ENCODE measurements around the gene FOXD3.

FOXD3 gene

GRCh38 chr1:63350320-63350719 lies 28.0 kb downstream of the FOXD3 start:
- no peak for TF ChIP-seq CTCF (IDR thresholded peaks at IDR 0.05)

- TF ChIP-seq CTCF (IDR thresholded peaks at IDR 0.05): no peak
Measured at GRCh38 chr1:63352736-63353135, 30.4 kb downstream of the FOXD3 start.

- TF ChIP-seq CTCF (IDR thresholded peaks at IDR 0.05): no peak
Measured at GRCh38 chr1:63359561-63359960, 37.2 kb downstream of the FOXD3 start.

- no peak for TF ChIP-seq CTCF (IDR thresholded peaks at IDR 0.05)
Measured at GRCh38 chr1:63362073-63362472, 39.7 kb downstream of the FOXD3 start.

- peak; percentile 21; the same call in 1 of the 2 replicates for TF ChIP-seq CTCF (IDR thresholded peaks at IDR 0.05)
Measured at GRCh38 chr1:63362578-63362977, 40.2 kb downstream of the FOXD3 start.

- TF ChIP-seq CTCF (IDR thresholded peaks at IDR 0.05): no peak
Measured at GRCh38 chr1:63363014-63363413, 40.6 kb downstream of the FOXD3 start.

- TF ChIP-seq CTCF (IDR thresholded peaks at IDR 0.05): no peak
Measured at GRCh38 chr1:63366908-63367214, 44.5 kb downstream of the FOXD3 start.

All from LNCAP (cell line).